ENCODE measurements around the gene UBE2D3.
"Not testable (repeated sequence)": the region's sequence is repeated elsewhere in the genome, so short reads cannot be mapped to it uniquely, and the experiment has no call there.

The UBE2D3 gene

GRCh38 chr4:102826890-102827673, at the start of gene UBE2D3:
Gene UBE2D3 (minus strand): TSS chr4:102827551. CDS start chr4:102826508, 1,043 bp downstream.
- DNase-seq (ENCODE audit: low spot score) = peak; percentile 55

- no peak for DNase-seq (ENCODE audit: low spot score)
These were observed 44.4 kb upstream of the UBE2D3 start for GRCh38 chr4:102871772-102872171.

- DNase-seq (ENCODE audit: low spot score) = peak; percentile 9
These were observed 42.3 kb upstream of the UBE2D3 start for GRCh38 chr4:102869569-102870197.

- DNase-seq (ENCODE audit: low spot score) = peak; percentile 89
These were observed 41.6 kb upstream of the UBE2D3 start, which contains the start of gene CISD2 for GRCh38 chr4:102868781-102869568. Gene CISD2 (plus strand): TSS chr4:102868992. CDS start chr4:102869085, 93 bp downstream.

- no peak for DNase-seq (ENCODE audit: low spot score)
These were observed 40.9 kb upstream of the UBE2D3 start for GRCh38 chr4:102868153-102868780.

- DNase-seq (ENCODE audit: low spot score) = no peak
These were observed 40.2 kb upstream of the UBE2D3 start for GRCh38 chr4:102867278-102868152.

- not testable (repeated sequence) for DNase-seq (ENCODE audit: low spot score)
These were observed 38.0 kb upstream of the UBE2D3 start for GRCh38 chr4:102865327-102865726.

- DNase-seq (ENCODE audit: low spot score) = no peak
These were observed 35.4 kb upstream of the UBE2D3 start for GRCh38 chr4:102862747-102863146.

- no peak for DNase-seq (ENCODE audit: low spot score)
These were observed 34.7 kb upstream of the UBE2D3 start for GRCh38 chr4:102862016-102862415.

- DNase-seq (ENCODE audit: low spot score) = no peak
These were observed 33.4 kb upstream of the UBE2D3 start for GRCh38 chr4:102860611-102861324.

GRCh38 chr4:102858828-102859464, 31.6 kb upstream of the UBE2D3 start:
- no peak for DNase-seq (ENCODE audit: low spot score)

- no peak for DNase-seq (ENCODE audit: low spot score)
These were observed 23.0 kb upstream of the UBE2D3 start for GRCh38 chr4:102850370-102850769.

GRCh38 chr4:102849579-102850104, 22.3 kb upstream of the UBE2D3 start:
- DNase-seq (ENCODE audit: low spot score) = no peak

- no peak for DNase-seq (ENCODE audit: low spot score)
These were observed 20.3 kb upstream of the UBE2D3 start for GRCh38 chr4:102847687-102848086.

GRCh38 chr4:102843938-102844337, 16.6 kb upstream of the UBE2D3 start:
- DNase-seq (ENCODE audit: low spot score) = no peak

GRCh38 chr4:102843273-102843672, 15.9 kb upstream of the UBE2D3 start:
- DNase-seq (ENCODE audit: low spot score) = no peak

- no peak for DNase-seq (ENCODE audit: low spot score)
These were observed 15.0 kb upstream of the UBE2D3 start for GRCh38 chr4:102842367-102842766.

GRCh38 chr4:102836596-102836995, 9.2 kb upstream of the UBE2D3 start:
- DNase-seq (ENCODE audit: low spot score) = no peak

- DNase-seq (ENCODE audit: low spot score) = no peak
These were observed 5.3 kb upstream of the UBE2D3 start for GRCh38 chr4:102832667-102833066.

GRCh38 chr4:102832105-102832504, 4.8 kb upstream of the UBE2D3 start:
- no peak for DNase-seq (ENCODE audit: low spot score)

Measured in COLO829 (cell line).